CD14-positive monocyte (primary cell): Measurements from ENCODE around the gene SHB. TPM values are rescaled to one million over a fixed set of nuclear protein-coding genes. Genes with fewer than 3 reads are reported as not detected.

Experiments
- DNase-seq, 3 donors: peaks; one replicate each; pipeline ENCODE4 v3.0.0-alpha.2; 2011 to 2022
- H2AFZ ChIP-seq: 2 replicates; pipeline ENCODE4 v1.6.0; 2012; ENCODE audit warnings: mild to moderate bottlenecking, low read depth, low read length, inconsistent platforms; ENCODE audit not compliant: insufficient read depth, poor library complexity, severe bottlenecking
- H3K27ac ChIP-seq, 2 donors: 1 replicate in 1 of 2; 2 replicates in 1 of 2; pipeline ENCODE4 v1.5.1; 2012 to 2013; ENCODE audit warnings: low read length in 2 of 2, control low read depth in 1 of 2, inconsistent platforms in 1 of 2, low read depth in 1 of 2, mild to moderate bottlenecking in 1 of 2
- H3K27me3 ChIP-seq, 2 donors: one replicate each; pipeline versions ENCODE4 v1.6.0 to v1.6.1; 2011 to 2013; ENCODE audit warnings: low read length in 2 of 2; ENCODE audit not compliant: control insufficient read depth in 2 of 2, insufficient read depth in 2 of 2
- H3K36me3 ChIP-seq, 2 donors: replicated peaks in 1 of 2; 1 replicate in 1 of 2; 2 replicates in 1 of 2; pipeline versions ENCODE4 v1.5.1 to v1.6.1; 2012 to 2013; ENCODE audit warnings: low read length in 2 of 2, control low read depth in 1 of 2, inconsistent platforms in 1 of 2, mild to moderate bottlenecking in 1 of 2; ENCODE audit not compliant: insufficient read depth in 2 of 2, control insufficient read depth in 1 of 2
- H3K4me1 ChIP-seq, 2 donors: 1 replicate in 1 of 2; 2 replicates in 1 of 2; pipeline versions ENCODE4 v1.5.1 to v1.6.1; 2012 to 2013; ENCODE audit warnings: low read length in 2 of 2, control low read depth in 1 of 2, inconsistent platforms in 1 of 2, mild to moderate bottlenecking in 1 of 2, moderate library complexity in 1 of 2; ENCODE audit not compliant: insufficient read depth in 2 of 2, control insufficient read depth in 1 of 2
- H3K4me2 ChIP-seq: replicated peaks from 2 replicates; pipeline ENCODE3; 2012; ENCODE audit warnings: low read length, moderate library complexity, mild to moderate bottlenecking; ENCODE audit not compliant: poor library complexity, severe bottlenecking; ENCODE audit errors: extremely low read depth
- H3K4me3 ChIP-seq, 3 experiments: fragments of 200-600 bp in 1 of 3; sonication (generic) in 1 of 3; replicated peaks in 1 of 3; 1 replicate in 2 of 3; 2 replicates in 1 of 3; pipeline ENCODE4 v1.5.1; 2011 to 2013; ENCODE audit warnings: low read length in 3 of 3, mild to moderate bottlenecking in 3 of 3, control low read depth in 2 of 3, low read depth in 2 of 3, inconsistent platforms in 1 of 3, moderate library complexity in 1 of 3
- H3K79me2 ChIP-seq: 2 replicates; pipeline ENCODE4 v1.6.0; 2012; ENCODE audit warnings: mild to moderate bottlenecking, control low read depth, inconsistent platforms, low read length, moderate library complexity; ENCODE audit not compliant: insufficient read depth
- H3K9ac ChIP-seq: 2 replicates; pipeline ENCODE4 v1.6.0; 2017; ENCODE audit warnings: low read length, mild to moderate bottlenecking; ENCODE audit not compliant: insufficient read depth, poor library complexity, severe bottlenecking
- H3K9me3 ChIP-seq, 2 donors: replicated peaks in 1 of 2; 1 replicate in 1 of 2; 2 replicates in 1 of 2; pipeline versions ENCODE4 v1.5.1 to v1.6.1; 2012 to 2013; ENCODE audit warnings: low read length in 2 of 2, control low read depth in 1 of 2; ENCODE audit not compliant: control insufficient read depth in 1 of 2, insufficient read depth in 1 of 2
- H4K20me1 ChIP-seq: 2 replicates; pipeline ENCODE4 v1.6.0; 2012; ENCODE audit warnings: mild to moderate bottlenecking, low read length, control low read depth, moderate library complexity; ENCODE audit not compliant: insufficient read depth
- H3K27ac Mint-ChIP-seq, 7 donors: one replicate each; pipeline ENCODE4 v1.8.0; 2020; ENCODE audit warnings: mild to moderate bottlenecking in 7 of 7, mixed read lengths in 7 of 7, moderate library complexity in 6 of 7, inconsistent platforms in 2 of 7
- H3K27me3 Mint-ChIP-seq, 3 donors: one replicate each; pipeline ENCODE4 v1.8.0; 2021 to 2022; ENCODE audit warnings: low read depth in 3 of 3, mild to moderate bottlenecking in 3 of 3, mixed read lengths in 3 of 3, moderate library complexity in 3 of 3, inconsistent platforms in 1 of 3
- H3K36me3 Mint-ChIP-seq, 2 donors: one replicate each; pipeline ENCODE4 v1.8.0; 2020; ENCODE audit warnings: mixed read lengths in 2 of 2, inconsistent platforms in 1 of 2, mild to moderate bottlenecking in 1 of 2
- H3K4me1 Mint-ChIP-seq: one replicate; pipeline ENCODE4 v1.8.0; 2020; ENCODE audit warnings: mild to moderate bottlenecking, mixed read lengths
- H3K4me3 Mint-ChIP-seq, 2 donors: one replicate each; pipeline ENCODE4 v1.8.0; 2020; ENCODE audit warnings: mild to moderate bottlenecking in 2 of 2, mixed read lengths in 2 of 2, moderate library complexity in 1 of 2
- H3K9me3 Mint-ChIP-seq, 7 donors: one replicate each; pipeline ENCODE4 v1.8.0; 2020 to 2022; ENCODE audit warnings: mixed read lengths in 7 of 7, mild to moderate bottlenecking in 6 of 7, moderate library complexity in 6 of 7, inconsistent platforms in 2 of 7
- CTCF ChIP-seq: fragments of 200-600 bp; IDR thresholded peaks from one replicate; pipeline ENCODE4 v1.8.0; 2022; ENCODE audit warnings: antibody characterized with exemption, mild to moderate bottlenecking
- WGBS: methylation state at CpG from one replicate; pipeline ENCODE4 v1.1.5; 2013; ENCODE audit warnings: missing lambda C conversion rate; ENCODE audit not compliant: insufficient coverage; 5-methylcytosine and 5-hydroxymethylcytosine counted together
- intact Hi-C, 2 donors: fragments of 100-400 bp; cut with micrococcal nuclease; formaldehyde crosslinking; loops; one replicate each; pipeline versions ENCODE4 v1.15.0 to v1.15.1; 2023
- polyA plus RNA-seq, 3 donors: library from polyadenylated mRNA; depleted of rRNA in 1 of 3; unstranded in 2 of 3; stranded (reverse) in 1 of 3; fragments of 300-500 nt in 2 of 3; fragments of >200 nt in 1 of 3; fragmentation: Illumina TruSeq in 2 of 3; gene quantifications; 1 replicate in 2 of 3; 2 replicates in 1 of 3; pipeline ENCODE4 v1.2.3, GENCODE V29; 2012 to 2021

Gene SHB
- polyA plus RNA-seq, 3 donors, result 0.27 to 1.3 (median 0.31) TPM

- Mint-ChIP-seq H3K4me1 (peaks cover 14% of the 10 kb centered on the region), H3K27me3 (no peaks in the 10 kb centered on the region), H3K27ac (no peak overlapping the region), H3K4me3 (no peak overlapping the region), H3K36me3 (peaks cover 0 to 2% of the 10 kb centered on the region in 2 donors), H3K9me3 (no peaks in the 10 kb centered on the region)
- Histone ChIP-seq H3K9ac (no peak overlapping the region), H3K4me2 (no peak overlapping the region), H3K4me1 (peaks cover 9 to 18% of the 10 kb centered on the region in 2 donors), H3K27me3 (no peaks in the 10 kb centered on the region), H3K79me2 (no peaks in the 10 kb centered on the region), H3K36me3 (no peaks in the 10 kb centered on the region), H3K4me3 (no peak overlapping the region), H3K27ac (no peak overlapping the region), H4K20me1 (no peaks in the 10 kb centered on the region), H2AFZ (no peak overlapping the region), H3K9me3 (no peaks in the 10 kb centered on the region)
- intact Hi-C loops, result no loop called here
- DNase-seq, result no peak
- 97% methylated on average over 11 of the region's 14 CpGs for WGBS
- TF ChIP-seq CTCF, result no peak
Observed at GRCh38 chr9:37923118-37923795, 145.8 kb downstream of the SHB start.

- Histone ChIP-seq H3K4me2 (no peak overlapping the region), H3K4me3 (no peak overlapping the region), H4K20me1 (no peaks in the 10 kb centered on the region), H3K27ac (no peak overlapping the region), H3K79me2 (no peaks in the 10 kb centered on the region), H3K9ac (no peak overlapping the region), H3K36me3 (no peaks in the 10 kb centered on the region), H3K27me3 (no peaks in the 10 kb centered on the region), H3K9me3 (no peaks in the 10 kb centered on the region), H3K4me1 (peaks cover 9 to 15% of the 10 kb centered on the region in 2 donors), H2AFZ (no peak overlapping the region)
- DNase-seq, result no peak
- no peak overlapping the region for H3K4me3 Mint-ChIP-seq
- intact Hi-C loops, result no loop called here
- no peaks in the 10 kb centered on the region for H3K27me3 Mint-ChIP-seq
- H3K4me1 Mint-ChIP-seq, result peaks cover 10% of the 10 kb centered on the region
- peaks cover 0 to 4% of the 10 kb centered on the region in 2 donors for H3K36me3 Mint-ChIP-seq
- 95% methylated on average over 11 of the region's 13 CpGs for WGBS
- H3K27ac Mint-ChIP-seq, result no peak overlapping the region
- TF ChIP-seq CTCF, result no peak
- H3K9me3 Mint-ChIP-seq, result no peaks in the 10 kb centered on the region
Observed at GRCh38 chr9:37922363-37923117, 146.5 kb downstream of the SHB start.
